Gastroesophageal sphincter (tissue), 3 donors: ENCODE results near the gene MGAT5B.

ENCODE experiments used
- CTCF ChIP-seq, 4 experiments: fragments of 200-600 bp in 2 of 4; fragments of 450-650 bp in 2 of 4; sonication (generic) in 1 of 4; IDR thresholded peaks; one replicate each; pipeline ENCODE4 v1.5.1; 2017 to 2019; ENCODE audit warnings: antibody characterized with exemption in 4 of 4, mild to moderate bottlenecking in 2 of 4, moderate library complexity in 2 of 4
- EP300 ChIP-seq: sonication (generic); formaldehyde crosslinking; IDR thresholded peaks from one replicate; pipeline ENCODE4 v1.6.1; 2017; ENCODE audit warnings: antibody characterized with exemption, mild to moderate bottlenecking
- POLR2A ChIP-seq, 2 donors: fragments of 450-650 bp; IDR thresholded peaks; one replicate each; pipeline ENCODE4 v1.6.1; 2017; ENCODE audit warnings: antibody characterized with exemption in 2 of 2, mild to moderate bottlenecking in 2 of 2, moderate library complexity in 1 of 2
- POLR2AphosphoS5 ChIP-seq: sonication (generic); formaldehyde crosslinking; IDR thresholded peaks from one replicate; pipeline ENCODE4 v1.6.1; 2017; ENCODE audit warnings: antibody characterized with exemption

- TF ChIP-seq CTCF (IDR thresholded peaks at IDR 0.05) (no peak), POLR2A (IDR thresholded peaks at IDR 0.05) (no peak), POLR2AphosphoS5 (no peak), EP300 (no peak)
Observed at GRCh38 chr17:76833747-76834146, 34.5 kb upstream of the MGAT5B start.
